IMR-90 (cell line): ENCODE measurements around the gene C3orf49. TPM values are rescaled to one million over a fixed set of nuclear protein-coding genes. Genes with fewer than 3 reads are reported as not detected.

Experiments
- ATAC-seq: fragments of 200-7000 bp; cut with Tn5 transposase; 2 replicates; pipeline ENCODE4 v1.9.1; 2020; ENCODE audit warnings: low read depth, mild to moderate bottlenecking, moderate library complexity
- BruUV-seq: library from RNA; stranded (reverse); fragments of 400-500 nt; replicated peaks from 2 replicates; lab custom pipeline; 2021; lab: Mats Ljungman, UMichigan
- CTCF ChIA-PET: fragments of 300-600 bp; formaldehyde crosslinking; extraction: SDS; loops from one replicate; lab custom pipeline; 2021; ENCODE audit warnings: antibody characterized with exemption; lab: Yijun Ruan, JAX
- POLR2A ChIA-PET: fragments of 300-600 bp; sonication (Branson Sonifier 250); formaldehyde crosslinking; loops from one replicate; lab custom pipeline; 2022; ENCODE audit warnings: antibody characterized with exemption; ENCODE audit not compliant: unreplicated experiment; lab: Charles Lee
- DNase-seq: peaks from one replicate; pipeline ENCODE4 v3.0.0; 2013
- H2AFZ ChIP-seq: replicated peaks from 2 replicates; pipeline ENCODE3; 2013; ENCODE audit warnings: low read length, mild to moderate bottlenecking; ENCODE audit not compliant: poor library complexity
- H2AK5ac ChIP-seq: 2 replicates; pipeline ENCODE4 v1.6.1; 2013; ENCODE audit warnings: low read depth, low read length, inconsistent platforms
- H2AK9ac ChIP-seq: replicated peaks from 2 replicates; pipeline ENCODE3; 2013; ENCODE audit warnings: mild to moderate bottlenecking, low read depth, low read length, moderate library complexity; ENCODE audit not compliant: poor library complexity
- H2BK120ac ChIP-seq: 2 replicates; pipeline ENCODE4 v1.6.1; 2013; ENCODE audit warnings: low read depth, low read length, inconsistent platforms
- H2BK15ac ChIP-seq: 3 replicates; pipeline ENCODE4 v1.6.1; 2013; ENCODE audit warnings: low read depth, low read length, inconsistent platforms
- H2BK20ac ChIP-seq: 2 replicates; pipeline ENCODE4 v1.6.1; 2013; ENCODE audit warnings: low read depth, mild to moderate bottlenecking, inconsistent platforms, low read length, moderate library complexity
- H2BK5ac ChIP-seq: 2 replicates; pipeline ENCODE4 v1.6.1; 2013; ENCODE audit warnings: mild to moderate bottlenecking, low read depth, low read length, inconsistent platforms; ENCODE audit not compliant: poor library complexity, severe bottlenecking
- H3K14ac ChIP-seq: replicated peaks from 2 replicates; pipeline ENCODE4 v1.6.1; 2013; ENCODE audit warnings: low read depth, low read length, inconsistent platforms
- H3K18ac ChIP-seq: 2 replicates; pipeline ENCODE4 v1.6.1; 2013; ENCODE audit warnings: low read depth, low read length, control low read depth
- H3K23ac ChIP-seq: 2 replicates; pipeline ENCODE4 v1.6.1; 2013; ENCODE audit warnings: low read depth, low read length, inconsistent platforms
- H3K27ac ChIP-seq: 2 replicates; pipeline ENCODE4 v1.5.1; 2013; ENCODE audit warnings: mild to moderate bottlenecking, control low read depth, low read length; ENCODE audit not compliant: insufficient read depth
- H3K27me3 ChIP-seq: 2 replicates; pipeline ENCODE4 v1.6.1; 2013; ENCODE audit warnings: low read length; ENCODE audit not compliant: control insufficient read depth, insufficient read depth
- H3K36me3 ChIP-seq: 2 replicates; pipeline ENCODE4 v1.6.1; 2013; ENCODE audit warnings: low read length, mixed read lengths; ENCODE audit not compliant: control insufficient read depth, insufficient read depth
- H3K4ac ChIP-seq: 2 replicates; pipeline ENCODE4 v1.6.1; 2013; ENCODE audit warnings: low read depth, low read length, inconsistent platforms
- H3K4me1 ChIP-seq: 2 replicates; pipeline ENCODE4 v1.6.1; 2013; ENCODE audit warnings: low read length, mixed read lengths; ENCODE audit not compliant: control insufficient read depth, insufficient read depth
- H3K4me2 ChIP-seq: 2 replicates; pipeline ENCODE4 v1.6.1; 2013; ENCODE audit warnings: low read depth, mild to moderate bottlenecking, control low read depth, low read length, moderate library complexity
- H3K4me3 ChIP-seq: 2 replicates; pipeline ENCODE4 v1.5.1; 2013; ENCODE audit warnings: low read depth, mild to moderate bottlenecking, control low read depth, low read length, moderate library complexity; ENCODE audit not compliant: insufficient read depth
- H3K56ac ChIP-seq: 2 replicates; pipeline ENCODE4 v1.6.1; 2013; ENCODE audit warnings: low read length, inconsistent platforms; ENCODE audit not compliant: insufficient read depth; ENCODE audit errors: extremely low read depth
- H3K79me1 ChIP-seq, 2 experiments: 2 replicates each; pipeline ENCODE4 v1.6.1; 2013; ENCODE audit warnings: low read length in 2 of 2, inconsistent platforms in 1 of 2, low read depth in 1 of 2
- H3K9ac ChIP-seq: 2 replicates; pipeline ENCODE4 v1.6.1; 2013; ENCODE audit warnings: low read depth, low read length, control low read depth
- H3K9me1 ChIP-seq: 2 replicates; pipeline ENCODE4 v1.6.1; 2013; ENCODE audit warnings: low read length, inconsistent platforms; ENCODE audit not compliant: insufficient read depth
- H3K9me3 ChIP-seq: 2 replicates; pipeline ENCODE4 v1.6.1; 2013; ENCODE audit warnings: low read length; ENCODE audit not compliant: control insufficient read depth, insufficient read depth
- H4K20me1 ChIP-seq: 2 replicates; pipeline ENCODE4 v1.6.1; 2013; ENCODE audit warnings: low read length, inconsistent platforms; ENCODE audit not compliant: insufficient read depth
- H4K5ac ChIP-seq: 2 replicates; pipeline ENCODE4 v1.6.1; 2013; ENCODE audit warnings: mild to moderate bottlenecking, low read depth, low read length, control low read depth
- H4K8ac ChIP-seq, 2 experiments: 2 replicates each; pipeline ENCODE4 v1.6.1; 2013; ENCODE audit warnings: low read depth in 2 of 2, low read length in 2 of 2, control low read depth in 1 of 2, inconsistent platforms in 1 of 2
- H4K91ac ChIP-seq: 2 replicates; pipeline ENCODE4 v1.6.1; 2013; ENCODE audit warnings: low read depth, low read length, inconsistent platforms; ENCODE audit not compliant: insufficient read depth
- MAFK ChIP-seq: IDR thresholded peaks from 2 replicates; pipeline ENCODE4 v1.6.1; 2012; ENCODE audit warnings: low read depth, low read length, improper control_type of control experiment
- MXI1 ChIP-seq: IDR thresholded peaks from 2 replicates; pipeline ENCODE4 v1.6.1; 2012; ENCODE audit warnings: low read depth, mild to moderate bottlenecking, low read length, moderate library complexity, borderline replicate concordance
- RAD21 ChIP-seq: IDR thresholded peaks from 2 replicates; pipeline ENCODE4 v1.6.1; 2012; ENCODE audit warnings: low read length, improper control_type of control experiment
- RFX5 ChIP-seq: IDR thresholded peaks from 2 replicates; pipeline ENCODE4 v1.8.0; 2012; ENCODE audit warnings: low read depth, mild to moderate bottlenecking, low read length, moderate library complexity
- WGBS, 2 experiments: methylation state at CpG; one replicate each; pipeline versions ENCODE4 v1.1.5 to v1.1.7; 2013; ENCODE audit warnings: missing lambda C conversion rate in 2 of 2; ENCODE audit not compliant: insufficient read length in 1 of 2; ENCODE audit errors: extremely low coverage in 2 of 2; 5-methylcytosine and 5-hydroxymethylcytosine counted together
- dilution Hi-C: fragments of 300-500 bp; cut with HindIII; formaldehyde crosslinking; loops from one replicate; pipeline ENCODE4 v1.14.3; 2018; ENCODE audit warnings: low sequenced_read_pairs; ENCODE audit not compliant: unreplicated experiment
- in situ Hi-C: fragments of 300-500 bp; cut with MboI; formaldehyde crosslinking; loops from 3 replicates; pipeline ENCODE4 v1.14.3; 2019; ENCODE audit warnings: low sequenced_read_pairs, inconsistent platforms, mixed read lengths
- intact Hi-C: fragments of 100-400 bp; cut with micrococcal nuclease; formaldehyde crosslinking; loops from 2 replicates; pipeline ENCODE4 v1.10.0; 2022
- polyA plus RNA-seq, 3 experiments: library from polyadenylated mRNA; depleted of rRNA; stranded (reverse); fragments of >200 nt; gene quantifications; 2 replicates each; pipeline ENCODE4 v1.2.3, GENCODE V29; 2012; ENCODE audit warnings: low replicate concordance in 1 of 3
- total RNA-seq: library from RNA; depleted of rRNA; stranded (reverse); fragments of >200 nt; gene quantifications from 2 replicates; pipeline ENCODE4 v1.2.3, GENCODE V29; 2012
- TF ChIP-seq, protein P1 (sequence below): fragments of 150-350 bp; IDR thresholded peaks from 2 replicates; pipeline ENCODE4 v1.6.1; 2016; ENCODE audit warnings: low read depth, mild to moderate bottlenecking, low read length, moderate library complexity, borderline replicate concordance

Gene C3orf49
- total and polyA plus RNA-seq, 2 of the 4 experiments (the other 2 are of a cell fraction): not detected

GRCh38 chr3:63874769-63875168 lies 55.7 kb downstream of the C3orf49 start:
- no CpG with 5 or more reads among the region's 3 CpGs for WGBS, 2 experiments
- no peak overlapping the region for H2AK9ac ChIP-seq
- CTCF ChIA-PET: no interaction called here

More at GRCh38 chr3:63874769-63875168, 55.7 kb downstream of the C3orf49 start:
- H2AK5ac ChIP-seq: no peak overlapping the region
- H2AFZ ChIP-seq: no peak overlapping the region
- H3K9ac ChIP-seq: no peak overlapping the region
- peaks cover 48 to 72% of the 10 kb centered on the region in 2 experiments for H3K79me1 ChIP-seq
- H3K4ac ChIP-seq: no peak overlapping the region
- H3K23ac ChIP-seq: no peak overlapping the region
- no peak overlapping the region for H4K8ac ChIP-seq
- H2BK20ac ChIP-seq: no peak overlapping the region
- in situ Hi-C loops (no loop called here), dilution Hi-C loops (no loop called here), intact Hi-C loops (loop anchor here (5.0 kb wide), 1 partner anchor 38 kb away; the partner anchor contains the start of gene SCAANT1)
- no peaks in the 10 kb centered on the region for H3K9me3 ChIP-seq
- no peak overlapping the region for H3K56ac ChIP-seq
- no peak overlapping the region for H3K14ac ChIP-seq
- H3K4me1 ChIP-seq: peaks cover 9% of the 10 kb centered on the region
- H3K9me1 ChIP-seq: peaks cover 6% of the 10 kb centered on the region
- POLR2A ChIA-PET: no interaction called here
- no peak overlapping the region for H3K4me3 ChIP-seq
- H2BK120ac ChIP-seq: no peak overlapping the region
- no peak overlapping the region for H4K5ac ChIP-seq
- TF ChIP-seq RAD21 (no peak), MAFK (no peak), MXI1 (no peak), RFX5 (no peak)
- TF ChIP-seq, protein P1, sequence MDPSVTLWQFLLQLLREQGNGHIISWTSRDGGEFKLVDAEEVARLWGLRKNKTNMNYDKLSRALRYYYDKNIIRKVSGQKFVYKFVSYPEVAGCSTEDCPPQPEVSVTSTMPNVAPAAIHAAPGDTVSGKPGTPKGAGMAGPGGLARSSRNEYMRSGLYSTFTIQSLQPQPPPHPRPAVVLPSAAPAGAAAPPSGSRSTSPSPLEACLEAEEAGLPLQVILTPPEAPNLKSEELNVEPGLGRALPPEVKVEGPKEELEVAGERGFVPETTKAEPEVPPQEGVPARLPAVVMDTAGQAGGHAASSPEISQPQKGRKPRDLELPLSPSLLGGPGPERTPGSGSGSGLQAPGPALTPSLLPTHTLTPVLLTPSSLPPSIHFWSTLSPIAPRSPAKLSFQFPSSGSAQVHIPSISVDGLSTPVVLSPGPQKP: no peak
- no peak for ATAC-seq
- H3K27me3 ChIP-seq: no peaks in the 10 kb centered on the region
- H3K27ac ChIP-seq: no peak overlapping the region
- H4K91ac ChIP-seq: no peak overlapping the region
- no peak overlapping the region for H3K4me2 ChIP-seq
- H4K20me1 ChIP-seq: peaks cover 56% of the 10 kb centered on the region; the same call in 1 of the 2 replicates
- no peak for DNase-seq
- H2BK5ac ChIP-seq: no peak overlapping the region
- H3K36me3 ChIP-seq: no peaks in the 10 kb centered on the region
- H3K18ac ChIP-seq: no peak overlapping the region
- H2BK15ac ChIP-seq: no peak overlapping the region
- no TSS peak for BruUV-seq
